Measurements from ENCODE around the gene CENPC.

DNA sequence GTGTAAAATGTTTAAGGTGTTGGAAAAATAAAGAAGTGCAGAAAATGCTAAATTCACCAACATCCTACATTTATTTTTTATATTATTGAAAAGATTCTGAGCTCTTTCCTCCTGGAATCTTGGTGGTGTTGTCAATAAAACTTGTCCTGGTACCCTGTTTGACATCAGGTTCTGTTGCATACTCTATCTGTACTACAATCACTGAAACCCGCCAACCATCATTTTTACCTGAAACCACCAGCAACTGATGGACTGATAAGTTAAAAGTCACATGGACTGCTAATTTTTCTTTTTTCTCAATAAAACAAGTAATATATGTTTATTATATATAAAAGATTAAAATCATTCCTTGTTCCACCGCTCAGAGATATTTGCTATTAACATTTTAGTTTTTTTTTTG, 36.6 kb upstream of the CENPC start:
- TF ChIP-seq RCOR1 (IDR thresholded peaks at IDR 0.05; ENCODE audit: low read length) (no peak), CTCF (IDR thresholded peaks at IDR 0.05) (no peak), EP300 (IDR thresholded peaks at IDR 0.05; ENCODE audit: borderline replicate concordance in 1 of 2, low read depth in 1 of 2, low read length in 1 of 2) (no peak), SMC3 (IDR thresholded peaks at IDR 0.05; ENCODE audit: low read depth, low read length) (no peak), MEF2A (IDR thresholded peaks at IDR 0.05; ENCODE audit: borderline replicate concordance, low read depth) (no peak), POLR2AphosphoS5 (IDR thresholded peaks at IDR 0.05; ENCODE audit: low read depth, low read length) (no peak), PBX3 (IDR thresholded peaks at IDR 0.05) (no peak), ZBTB33 (IDR thresholded peaks at IDR 0.05; ENCODE audit: borderline replicate concordance, low read depth) (no peak), TEAD4 (IDR thresholded peaks at IDR 0.05; ENCODE audit: borderline replicate concordance, insufficient read depth) (no peak), JUND (IDR thresholded peaks at IDR 0.05) (no peak), USF2 (IDR thresholded peaks at IDR 0.05; ENCODE audit: borderline replicate concordance, low read depth, low read length) (no peak), TAF1 (IDR thresholded peaks at IDR 0.05; ENCODE audit: borderline replicate concordance, low read depth, low read length) (no peak)
- TF ChIP-seq, protein P1, sequence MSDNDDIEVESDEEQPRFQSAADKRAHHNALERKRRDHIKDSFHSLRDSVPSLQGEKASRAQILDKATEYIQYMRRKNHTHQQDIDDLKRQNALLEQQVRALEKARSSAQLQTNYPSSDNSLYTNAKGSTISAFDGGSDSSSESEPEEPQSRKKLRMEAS (IDR thresholded peaks at IDR 0.05; ENCODE audit: low read depth): no peak
- TF ChIP-seq, protein P2, sequence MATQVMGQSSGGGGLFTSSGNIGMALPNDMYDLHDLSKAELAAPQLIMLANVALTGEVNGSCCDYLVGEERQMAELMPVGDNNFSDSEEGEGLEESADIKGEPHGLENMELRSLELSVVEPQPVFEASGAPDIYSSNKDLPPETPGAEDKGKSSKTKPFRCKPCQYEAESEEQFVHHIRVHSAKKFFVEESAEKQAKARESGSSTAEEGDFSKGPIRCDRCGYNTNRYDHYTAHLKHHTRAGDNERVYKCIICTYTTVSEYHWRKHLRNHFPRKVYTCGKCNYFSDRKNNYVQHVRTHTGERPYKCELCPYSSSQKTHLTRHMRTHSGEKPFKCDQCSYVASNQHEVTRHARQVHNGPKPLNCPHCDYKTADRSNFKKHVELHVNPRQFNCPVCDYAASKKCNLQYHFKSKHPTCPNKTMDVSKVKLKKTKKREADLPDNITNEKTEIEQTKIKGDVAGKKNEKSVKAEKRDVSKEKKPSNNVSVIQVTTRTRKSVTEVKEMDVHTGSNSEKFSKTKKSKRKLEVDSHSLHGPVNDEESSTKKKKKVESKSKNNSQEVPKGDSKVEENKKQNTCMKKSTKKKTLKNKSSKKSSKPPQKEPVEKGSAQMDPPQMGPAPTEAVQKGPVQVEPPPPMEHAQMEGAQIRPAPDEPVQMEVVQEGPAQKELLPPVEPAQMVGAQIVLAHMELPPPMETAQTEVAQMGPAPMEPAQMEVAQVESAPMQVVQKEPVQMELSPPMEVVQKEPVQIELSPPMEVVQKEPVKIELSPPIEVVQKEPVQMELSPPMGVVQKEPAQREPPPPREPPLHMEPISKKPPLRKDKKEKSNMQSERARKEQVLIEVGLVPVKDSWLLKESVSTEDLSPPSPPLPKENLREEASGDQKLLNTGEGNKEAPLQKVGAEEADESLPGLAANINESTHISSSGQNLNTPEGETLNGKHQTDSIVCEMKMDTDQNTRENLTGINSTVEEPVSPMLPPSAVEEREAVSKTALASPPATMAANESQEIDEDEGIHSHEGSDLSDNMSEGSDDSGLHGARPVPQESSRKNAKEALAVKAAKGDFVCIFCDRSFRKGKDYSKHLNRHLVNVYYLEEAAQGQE (IDR thresholded peaks at IDR 0.05; ENCODE audit: low read depth, low read length): no peak

Measured in SK-N-SH (cell line).